AG10803 (cell line): ENCODE data around the gene PTPN4.

ENCODE experiments used
- DNase-seq: peaks from one replicate; pipeline ENCODE4 v3.0.0; 2010; ENCODE audit warnings: low read depth
- H3K4me3 ChIP-seq: 2 replicates; pipeline ENCODE4 v1.5.1; 2011; ENCODE audit warnings: mild to moderate bottlenecking, low read length, control low read depth
- TF ChIP-seq, protein P1 (sequence below): conservative IDR thresholded peaks from 2 replicates; pipeline ENCODE4 v1.5.1; 2011; ENCODE audit warnings: mild to moderate bottlenecking, low read length, control low read depth, inconsistent platforms

Gene PTPN4

GRCh38 chr2:119734047-119734446 lies 25.7 kb upstream of the PTPN4 start:
- H3K4me3 ChIP-seq: no peak overlapping the region
- TF ChIP-seq, protein P1, sequence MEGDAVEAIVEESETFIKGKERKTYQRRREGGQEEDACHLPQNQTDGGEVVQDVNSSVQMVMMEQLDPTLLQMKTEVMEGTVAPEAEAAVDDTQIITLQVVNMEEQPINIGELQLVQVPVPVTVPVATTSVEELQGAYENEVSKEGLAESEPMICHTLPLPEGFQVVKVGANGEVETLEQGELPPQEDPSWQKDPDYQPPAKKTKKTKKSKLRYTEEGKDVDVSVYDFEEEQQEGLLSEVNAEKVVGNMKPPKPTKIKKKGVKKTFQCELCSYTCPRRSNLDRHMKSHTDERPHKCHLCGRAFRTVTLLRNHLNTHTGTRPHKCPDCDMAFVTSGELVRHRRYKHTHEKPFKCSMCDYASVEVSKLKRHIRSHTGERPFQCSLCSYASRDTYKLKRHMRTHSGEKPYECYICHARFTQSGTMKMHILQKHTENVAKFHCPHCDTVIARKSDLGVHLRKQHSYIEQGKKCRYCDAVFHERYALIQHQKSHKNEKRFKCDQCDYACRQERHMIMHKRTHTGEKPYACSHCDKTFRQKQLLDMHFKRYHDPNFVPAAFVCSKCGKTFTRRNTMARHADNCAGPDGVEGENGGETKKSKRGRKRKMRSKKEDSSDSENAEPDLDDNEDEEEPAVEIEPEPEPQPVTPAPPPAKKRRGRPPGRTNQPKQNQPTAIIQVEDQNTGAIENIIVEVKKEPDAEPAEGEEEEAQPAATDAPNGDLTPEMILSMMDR: no peak
- no peak for DNase-seq

DNA sequence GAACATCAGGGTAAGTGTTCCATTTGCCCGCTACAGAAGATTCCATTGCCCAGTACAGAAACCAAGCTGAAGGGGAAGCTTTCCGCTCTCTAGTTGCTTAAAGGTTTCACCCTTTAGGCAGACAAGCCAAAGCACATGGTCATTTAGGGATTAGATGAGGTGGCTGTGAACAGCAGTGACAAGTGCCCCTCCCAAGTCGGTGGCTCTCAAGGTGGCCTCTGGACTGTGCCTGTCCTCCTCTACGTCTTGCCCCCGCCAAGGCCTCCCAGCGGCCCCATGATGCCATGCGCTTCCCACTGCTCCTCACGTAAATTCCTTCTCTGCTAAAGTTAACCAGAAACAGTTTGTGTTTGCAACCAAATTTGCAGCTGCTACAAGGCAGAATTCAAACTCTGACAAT lies 24.2 kb upstream of the PTPN4 start:
- TF ChIP-seq, protein P1: no peak
- DNase-seq: no peak
- H3K4me3 ChIP-seq: no peak overlapping the region

GRCh38 chr2:119736021-119736420 lies 23.7 kb upstream of the PTPN4 start:
- no peak for DNase-seq
- TF ChIP-seq, protein P1: no peak

GRCh38 chr2:119739580-119740255 lies 20.0 kb upstream of the PTPN4 start:
- H3K4me3 ChIP-seq: no peak overlapping the region
- TF ChIP-seq, protein P1: no peak
- no peak for DNase-seq

More at GRCh38 chr2:119736021-119736420, 23.7 kb upstream of the PTPN4 start:
- no peak overlapping the region for H3K4me3 ChIP-seq

DNA sequence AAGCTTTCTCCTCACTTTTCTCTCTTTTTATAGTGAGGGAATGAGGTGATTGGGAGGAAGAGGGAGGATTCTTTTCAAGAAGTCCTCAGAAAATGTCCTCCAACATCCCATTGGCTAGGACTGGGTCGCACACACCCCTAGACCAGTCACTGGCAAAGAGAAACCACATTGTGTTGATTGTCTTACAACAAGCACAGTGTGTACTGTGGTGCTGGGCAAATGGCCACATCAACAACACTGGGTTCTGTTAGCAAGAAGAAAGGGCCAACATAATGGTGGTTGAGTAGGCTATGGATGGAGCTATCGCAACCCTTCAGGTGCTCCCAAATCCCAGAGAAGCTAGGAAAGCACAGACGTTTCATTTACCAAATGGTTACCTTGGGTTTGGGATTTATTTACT lies 18.7 kb upstream of the PTPN4 start:
- TF ChIP-seq, protein P1: no peak
- no peak overlapping the region for H3K4me3 ChIP-seq
- no peak for DNase-seq

- no peak overlapping the region for H3K4me3 ChIP-seq
- DNase-seq: no peak
- TF ChIP-seq, protein P1: no peak
Observed at GRCh38 chr2:119741868-119742267, 17.9 kb upstream of the PTPN4 start.

DNA sequence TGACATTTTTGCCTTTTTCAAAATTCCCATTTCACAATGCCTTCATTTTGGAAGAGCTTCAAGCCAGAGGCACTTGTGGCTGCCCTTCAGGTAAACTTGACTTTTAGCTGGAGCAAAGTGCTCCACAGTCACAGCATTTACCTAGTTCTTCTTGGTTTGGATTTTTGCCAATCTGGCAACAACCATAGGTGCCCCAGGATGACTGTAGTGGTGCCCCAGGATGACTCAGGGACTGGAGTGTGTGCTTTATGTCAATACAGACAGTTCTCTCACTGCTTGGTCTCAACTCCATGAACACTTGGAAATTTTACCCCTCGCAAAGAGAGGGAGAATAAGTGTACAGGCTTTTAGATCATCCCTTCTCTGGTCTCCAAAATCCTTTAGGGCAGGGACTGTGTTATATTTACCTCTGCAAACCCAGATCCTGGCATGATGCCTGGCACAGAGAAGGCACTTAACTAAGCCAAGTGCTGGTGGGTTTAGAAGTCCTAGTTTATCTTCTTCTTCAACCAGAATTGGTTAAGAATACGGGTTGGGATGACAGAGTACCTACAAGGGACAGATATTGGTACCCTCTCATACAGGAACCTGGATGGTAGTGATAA lies 15.3 kb upstream of the PTPN4 start:
- TF ChIP-seq, protein P1: no peak
- DNase-seq: no peak
- no peak overlapping the region for H3K4me3 ChIP-seq
